Suprapubic skin (tissue), 4 donors: ENCODE data around the gene LRRC63. TPM values are rescaled to one million over a fixed set of nuclear protein-coding genes. Genes with fewer than 3 reads are reported as not detected.
"Not testable (repeated sequence)": the region's sequence is repeated elsewhere in the genome, so short reads cannot be mapped to it uniquely, and the experiment has no call there.

Source experiments
- DNase-seq, 2 donors: peaks; one replicate each; pipeline ENCODE4 v3.0.0-alpha.2; 2019; ENCODE audit warnings: low spot score in 2 of 2
- H3K27ac ChIP-seq: fragments of 200-600 bp; sonication (generic); one replicate; pipeline ENCODE4 v1.5.1; 2019
- H3K27me3 ChIP-seq: fragments of 200-600 bp; sonication (generic); one replicate; pipeline ENCODE4 v1.5.1; 2019
- H3K36me3 ChIP-seq: fragments of 200-600 bp; sonication (generic); one replicate; pipeline ENCODE4 v1.5.1; 2019
- H3K4me1 ChIP-seq: fragments of 200-600 bp; sonication (generic); one replicate; pipeline ENCODE4 v1.5.1; 2019
- H3K4me3 ChIP-seq: fragments of 200-600 bp; sonication (generic); one replicate; pipeline ENCODE4 v1.5.1; 2019; ENCODE audit warnings: mild to moderate bottlenecking
- H3K9me3 ChIP-seq: fragments of 200-600 bp; sonication (generic); one replicate; pipeline ENCODE4 v1.5.1; 2019
- EP300 ChIP-seq: sonication (generic); formaldehyde crosslinking; IDR thresholded peaks from one replicate; pipeline ENCODE4 v1.6.1; 2017; ENCODE audit warnings: antibody characterized with exemption
- POLR2A ChIP-seq, 2 donors: fragments of 450-650 bp; IDR thresholded peaks; one replicate each; pipeline ENCODE4 v1.6.1; 2017; ENCODE audit warnings: antibody characterized with exemption in 2 of 2, mild to moderate bottlenecking in 2 of 2, moderate library complexity in 2 of 2
- POLR2AphosphoS5 ChIP-seq, 3 donors: sonication (generic); formaldehyde crosslinking; IDR thresholded peaks; one replicate each; pipeline ENCODE4 v1.6.1; 2017; ENCODE audit warnings: antibody characterized with exemption in 3 of 3
- WGBS: methylation state at CpG from one replicate; pipeline ENCODE4 v1.1.5; 2018; 5-methylcytosine and 5-hydroxymethylcytosine counted together
- total RNA-seq, 4 donors: library from RNA; depleted of rRNA; stranded (reverse); fragments of >200 nt; gene quantifications; one replicate each; pipeline ENCODE4 v1.1.0, GENCODE V29; 2016
- TF ChIP-seq, protein P1 (sequence below), 2 donors: fragments of 200-600 bp in 1 of 2; fragments of 450-650 bp in 1 of 2; sonication (generic) in 1 of 2; IDR thresholded peaks; one replicate each; pipeline ENCODE4 v1.5.1; 2016 to 2019; ENCODE audit warnings: antibody characterized with exemption in 2 of 2, mild to moderate bottlenecking in 1 of 2, moderate library complexity in 1 of 2

The LRRC63 gene, protein sequence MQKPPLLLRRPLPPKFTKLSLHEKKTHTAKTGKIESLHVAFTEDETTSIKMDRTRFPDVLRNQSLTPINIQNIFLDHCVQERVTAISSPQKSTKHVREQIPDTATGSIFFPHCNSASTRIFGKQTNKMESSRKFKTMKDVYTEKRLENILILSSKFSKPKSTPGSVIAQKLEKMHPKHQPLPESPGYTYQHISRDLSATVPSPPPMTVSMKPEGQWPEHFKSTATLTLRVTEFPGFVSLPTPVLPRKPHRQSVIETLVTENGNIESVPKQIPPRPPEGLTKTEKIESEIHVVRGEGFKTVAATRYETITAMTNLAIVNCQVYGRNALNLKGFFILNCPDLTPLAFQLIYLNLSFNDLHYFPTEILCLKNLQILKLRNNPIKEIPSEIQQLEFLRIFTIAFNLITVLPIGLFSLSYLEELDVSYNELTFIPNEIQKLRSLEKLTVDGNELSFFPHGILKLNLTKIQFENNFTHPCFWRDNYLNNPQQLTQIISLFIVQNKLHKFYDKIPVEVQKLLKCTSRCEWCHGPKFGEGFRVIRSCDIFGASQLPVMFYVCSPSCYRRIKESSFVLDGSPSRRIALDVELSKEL
- not detected for total RNA-seq

DNA sequence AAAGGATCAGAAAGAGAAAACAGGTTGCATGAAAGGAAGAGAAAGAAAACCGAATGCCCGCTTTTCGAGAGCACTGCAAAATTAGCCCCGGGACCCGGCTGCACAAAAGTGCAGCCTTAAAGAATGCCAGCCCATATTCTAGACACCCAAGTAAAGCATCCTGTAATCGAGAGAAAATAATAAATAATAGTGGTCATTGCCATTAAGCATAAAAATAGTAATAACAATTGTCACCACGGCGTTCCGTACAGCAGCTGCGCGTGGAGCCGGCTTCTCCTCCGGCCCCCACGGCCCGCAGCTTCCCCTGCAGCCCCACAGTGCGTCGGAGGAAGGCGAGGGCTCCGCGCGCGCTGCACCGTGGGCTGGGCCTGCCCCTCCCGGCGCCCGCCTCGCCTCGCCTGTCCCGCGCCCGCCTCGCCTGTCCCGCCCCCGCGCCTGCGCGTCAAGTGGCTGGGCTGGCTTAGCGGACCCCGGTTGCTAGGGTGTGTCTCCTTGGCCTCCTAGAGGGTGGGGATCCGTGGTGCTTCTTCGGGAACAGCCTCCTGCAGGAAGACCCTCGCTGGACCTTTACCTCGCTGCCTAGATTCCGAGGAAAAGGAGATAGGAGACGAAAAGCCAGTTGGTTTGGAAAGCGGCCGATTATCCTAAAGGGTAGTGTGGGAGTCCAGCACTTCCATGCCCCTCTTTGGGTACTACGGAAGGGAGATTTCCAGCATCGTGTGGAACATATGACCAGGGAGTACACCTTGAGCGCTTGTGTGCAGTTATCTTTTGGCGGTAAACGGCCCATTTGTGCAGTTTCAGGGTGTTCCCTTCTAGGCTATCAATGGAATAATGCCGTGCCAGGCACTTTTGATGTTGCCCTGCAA is at the start of gene LRRC63:
TSS of gene LRRC63 (plus strand) at position 446 of the 869 bp plus-strand sequence. CDS start 1,107 bp downstream, outside the sequence.
- TF ChIP-seq EP300 (no peak), POLR2A (IDR thresholded peaks at IDR 0.05) (peak in 1 of 2 donors; percentile 39)
- WGBS, result 4% methylated on average over 34 of the region's 53 CpGs
- Histone ChIP-seq H3K27ac (peak within 1 kb of the TSS; percentile 49), H3K4me3 (peak within 1 kb of the TSS; percentile 57), H3K27me3 (no peaks in the 10 kb centered on the region), H3K36me3 (no peaks in the 10 kb centered on the region), H3K9me3 (no peaks in the 10 kb centered on the region), H3K4me1 (peaks cover 15% of the 10 kb centered on the region)
- peak; percentile 82 to 85 for DNase-seq

DNA sequence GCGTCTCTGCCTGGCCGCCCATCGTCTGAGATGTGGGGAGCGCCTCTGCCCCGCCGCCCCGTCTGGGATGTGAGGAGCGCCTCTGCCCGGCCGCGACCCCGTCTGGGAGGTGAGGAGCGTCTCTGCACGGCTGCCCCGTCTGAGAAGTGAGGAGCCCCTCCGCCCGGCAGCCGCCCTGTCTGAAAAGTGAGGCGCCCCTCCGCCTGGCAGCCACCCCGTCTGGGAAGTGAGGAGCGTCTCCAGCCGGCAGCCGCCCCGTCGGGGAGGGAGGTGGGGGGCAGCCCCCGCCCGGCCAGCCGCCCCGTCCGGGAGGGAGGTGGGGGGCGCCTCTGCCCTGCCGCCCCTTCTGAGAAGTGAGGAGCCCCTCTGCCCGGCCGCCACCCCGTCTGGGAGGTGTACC is 49.0 kb upstream of the LRRC63 start:
- DNase-seq, H3K9me3 ChIP-seq, H3K4me3 ChIP-seq, H3K27ac ChIP-seq, H3K36me3 ChIP-seq, H3K27me3 ChIP-seq, H3K4me1 ChIP-seq: not testable (repeated sequence)
- 86% methylated on average over 18 of the region's 36 CpGs for WGBS

DNA sequence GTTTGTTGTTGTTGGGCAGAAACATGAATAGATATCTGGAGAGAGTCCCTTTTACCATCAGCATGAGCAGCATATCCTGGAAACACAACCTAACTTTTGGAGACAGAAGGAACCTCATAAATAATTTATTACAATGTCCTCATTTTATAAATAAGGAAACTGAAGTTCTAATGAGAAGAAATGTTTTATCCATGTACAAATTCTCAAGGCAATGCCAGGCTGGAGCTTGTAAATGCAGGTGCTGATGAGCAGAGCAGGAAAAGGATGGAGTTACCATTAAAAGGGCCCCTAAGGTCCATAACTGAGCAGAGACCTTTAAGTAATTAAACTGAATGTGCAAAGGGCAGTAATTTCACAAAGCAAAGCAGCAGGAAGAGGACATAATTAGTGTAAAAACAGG is 47.1 kb upstream of the LRRC63 start:
- H3K4me3 ChIP-seq, result no peak overlapping the region
- no peaks in the 10 kb centered on the region for H3K27me3 ChIP-seq
- DNase-seq, result no peak
- no peaks in the 10 kb centered on the region for H3K9me3 ChIP-seq
- H3K36me3 ChIP-seq, result no peaks in the 10 kb centered on the region
- H3K4me1 ChIP-seq, result peaks cover 20% of the 10 kb centered on the region
- TF ChIP-seq, protein P1, sequence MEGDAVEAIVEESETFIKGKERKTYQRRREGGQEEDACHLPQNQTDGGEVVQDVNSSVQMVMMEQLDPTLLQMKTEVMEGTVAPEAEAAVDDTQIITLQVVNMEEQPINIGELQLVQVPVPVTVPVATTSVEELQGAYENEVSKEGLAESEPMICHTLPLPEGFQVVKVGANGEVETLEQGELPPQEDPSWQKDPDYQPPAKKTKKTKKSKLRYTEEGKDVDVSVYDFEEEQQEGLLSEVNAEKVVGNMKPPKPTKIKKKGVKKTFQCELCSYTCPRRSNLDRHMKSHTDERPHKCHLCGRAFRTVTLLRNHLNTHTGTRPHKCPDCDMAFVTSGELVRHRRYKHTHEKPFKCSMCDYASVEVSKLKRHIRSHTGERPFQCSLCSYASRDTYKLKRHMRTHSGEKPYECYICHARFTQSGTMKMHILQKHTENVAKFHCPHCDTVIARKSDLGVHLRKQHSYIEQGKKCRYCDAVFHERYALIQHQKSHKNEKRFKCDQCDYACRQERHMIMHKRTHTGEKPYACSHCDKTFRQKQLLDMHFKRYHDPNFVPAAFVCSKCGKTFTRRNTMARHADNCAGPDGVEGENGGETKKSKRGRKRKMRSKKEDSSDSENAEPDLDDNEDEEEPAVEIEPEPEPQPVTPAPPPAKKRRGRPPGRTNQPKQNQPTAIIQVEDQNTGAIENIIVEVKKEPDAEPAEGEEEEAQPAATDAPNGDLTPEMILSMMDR (IDR thresholded peaks at IDR 0.05), result no peak
- TF ChIP-seq POLR2A (IDR thresholded peaks at IDR 0.05), result no peak
- TF ChIP-seq POLR2AphosphoS5 (IDR thresholded peaks at IDR 0.05), result no peak
- TF ChIP-seq EP300, result no peak
- no peak overlapping the region for H3K27ac ChIP-seq

DNA sequence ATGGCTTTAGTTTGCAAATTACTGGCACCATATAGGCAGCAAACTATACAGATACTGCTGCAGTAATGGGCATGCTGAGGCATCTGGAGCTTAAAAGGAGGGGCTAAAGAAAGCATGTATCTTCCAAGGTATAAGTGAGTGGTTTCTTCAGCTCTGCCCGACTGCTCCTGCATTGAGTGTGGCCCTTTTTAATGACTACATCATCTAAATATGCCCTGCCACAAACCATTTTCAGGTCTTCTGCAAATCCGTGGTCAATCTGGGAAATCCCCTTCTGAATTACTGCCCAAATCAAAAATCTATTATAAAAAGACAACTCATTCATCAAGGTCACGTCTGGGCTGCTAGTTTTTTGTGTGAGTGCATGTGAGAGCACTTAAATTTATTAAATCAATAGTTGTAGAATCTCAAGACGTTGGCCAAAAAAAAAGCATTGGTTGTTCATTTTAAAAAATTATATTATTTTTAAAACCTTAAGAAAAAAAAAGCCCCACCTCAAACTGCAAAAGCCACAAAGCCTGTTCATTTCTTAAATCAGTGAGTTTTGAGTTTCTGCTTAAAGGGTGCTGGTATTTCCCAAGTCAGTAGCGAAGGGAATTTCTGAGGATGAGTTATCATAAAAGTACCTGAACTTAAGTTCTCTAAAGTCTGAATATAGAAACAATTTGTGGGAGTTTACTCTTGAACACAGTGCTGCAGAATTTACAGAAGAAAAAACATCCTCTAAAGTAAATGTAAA is 46.1 kb upstream of the LRRC63 start:
- H3K4me1 ChIP-seq, result peaks cover 21% of the 10 kb centered on the region
- TF ChIP-seq POLR2AphosphoS5 (IDR thresholded peaks at IDR 0.05) (no peak), EP300 (no peak), POLR2A (IDR thresholded peaks at IDR 0.05) (no peak)
- TF ChIP-seq, protein P1 (IDR thresholded peaks at IDR 0.05), result no peak
- no peak overlapping the region for H3K4me3 ChIP-seq
- DNase-seq, result no peak
- no peaks in the 10 kb centered on the region for H3K9me3 ChIP-seq
- no peaks in the 10 kb centered on the region for H3K27me3 ChIP-seq
- no peak overlapping the region for H3K27ac ChIP-seq
- 35% methylated on average over 5 of the region's 5 CpGs for WGBS
- H3K36me3 ChIP-seq, result no peaks in the 10 kb centered on the region

DNA sequence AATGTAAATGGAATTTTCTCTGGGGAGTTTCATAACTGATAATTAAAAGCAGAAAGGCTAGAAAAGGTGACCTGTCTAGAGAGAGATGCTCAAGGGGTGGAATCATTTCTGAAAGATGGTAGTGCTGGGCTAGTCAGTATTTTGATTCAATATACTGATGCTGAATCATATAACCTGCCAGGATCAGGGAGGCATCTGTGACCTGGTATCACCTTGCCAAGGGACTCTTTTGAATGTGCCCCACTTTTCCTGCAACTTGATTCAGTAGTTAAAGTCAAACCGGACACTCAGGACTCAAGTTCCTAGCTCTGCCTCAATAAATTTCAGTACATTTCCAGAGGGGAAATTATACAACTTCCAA is 45.5 kb upstream of the LRRC63 start:
- no peak for DNase-seq
- Histone ChIP-seq H3K4me3 (no peak overlapping the region), H3K9me3 (no peaks in the 10 kb centered on the region), H3K4me1 (peaks cover 22% of the 10 kb centered on the region), H3K27ac (no peak overlapping the region), H3K27me3 (no peaks in the 10 kb centered on the region), H3K36me3 (no peaks in the 10 kb centered on the region)
- 71% methylated on average over 1 of the region's 1 CpG for WGBS
- TF ChIP-seq POLR2A (IDR thresholded peaks at IDR 0.05) (no peak), EP300 (no peak)

DNA sequence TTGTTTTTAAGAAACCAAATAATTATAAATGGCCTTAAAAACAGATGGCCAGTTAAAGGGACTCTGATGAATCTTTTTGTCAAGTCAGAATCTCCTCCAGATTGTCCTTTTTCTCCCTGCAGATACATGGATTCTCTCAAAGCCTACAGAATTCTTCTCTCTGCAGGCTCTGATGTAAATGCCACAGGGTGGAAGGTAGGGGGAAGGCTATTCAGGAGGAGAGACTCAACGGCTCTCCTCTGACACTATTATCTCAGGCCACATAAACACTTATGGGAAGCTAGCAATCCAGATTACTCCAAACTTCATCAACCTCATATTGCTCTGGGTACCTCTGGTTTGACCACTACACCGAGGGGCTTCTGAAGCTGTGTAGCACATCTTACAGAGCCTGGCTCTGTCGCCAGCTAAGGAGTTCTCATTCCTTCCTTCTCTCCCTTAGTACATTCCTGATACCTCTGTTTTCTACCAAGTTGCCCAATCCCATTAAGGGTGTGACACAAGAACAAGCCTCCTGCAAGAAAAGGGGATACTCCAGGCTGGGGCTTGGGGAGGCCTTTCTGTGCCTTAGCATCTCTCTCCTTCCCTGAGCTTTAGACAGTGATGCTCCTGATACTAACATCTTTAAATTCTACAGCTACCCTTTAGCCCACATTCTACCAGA is 44.6 kb upstream of the LRRC63 start:
- TF ChIP-seq EP300, result no peak
- no peak for TF ChIP-seq POLR2AphosphoS5 (IDR thresholded peaks at IDR 0.05)
- TF ChIP-seq POLR2A (IDR thresholded peaks at IDR 0.05), result no peak
- TF ChIP-seq, protein P1 (IDR thresholded peaks at IDR 0.05), result no peak
- no peak for DNase-seq
- Histone ChIP-seq H3K36me3 (no peaks in the 10 kb centered on the region), H3K9me3 (no peaks in the 10 kb centered on the region), H3K27me3 (no peaks in the 10 kb centered on the region), H3K4me1 (peaks cover 24% of the 10 kb centered on the region), H3K27ac (no peak overlapping the region), H3K4me3 (no peak overlapping the region)
- WGBS, result 74% methylated on average over 3 of the region's 3 CpGs
